D721Med (cell line): ENCODE measurements around the gene LRRN3.

Experiments used
- DNase-seq: peaks from one replicate; pipeline ENCODE4 v3.0.0; 2011; ENCODE audit warnings: low spot score; ENCODE audit not compliant: insufficient read length
- FAIRE-seq: peaks from 2 replicates; lab custom pipeline; 2011; peaks lifted over from hg19 to GRCh38; lab: Jason Lieb, UNC
- CTCF ChIP-seq: IDR thresholded peaks from 2 replicates; pipeline ENCODE4 v1.5.1; 2012; ENCODE audit warnings: mild to moderate bottlenecking, control low read depth; ENCODE audit not compliant: insufficient read depth; ENCODE audit errors: missing control alignments

The LRRN3 gene

GRCh38 chr7:111093496-111093895 is 2.6 kb downstream of the LRRN3 start:
- DNase-seq (no peak), FAIRE-seq (no peak)
- TF ChIP-seq CTCF: no peak

- FAIRE-seq: no peak
These were observed 3.5 kb downstream of the LRRN3 start for GRCh38 chr7:111094419-111094818.

DNA sequence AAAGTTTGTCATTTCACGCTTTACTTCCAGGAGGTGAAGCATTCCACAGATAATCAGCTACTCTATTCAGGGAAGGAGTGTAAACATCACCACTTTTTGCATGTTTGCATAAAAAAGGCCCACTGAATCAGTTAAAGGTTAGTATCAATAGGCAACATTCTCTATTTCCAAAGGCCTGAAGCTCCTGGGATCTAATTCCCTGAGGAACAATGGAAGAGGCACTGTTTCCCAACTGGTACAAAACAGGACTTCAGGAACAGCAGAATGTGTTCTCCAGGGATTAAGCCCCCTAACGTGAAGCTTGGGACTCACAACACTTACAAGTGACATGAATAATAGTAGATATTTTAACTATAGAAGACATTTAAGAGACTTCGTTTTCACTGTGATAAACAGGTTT is 6.1 kb downstream of the LRRN3 start:
- FAIRE-seq (no peak), DNase-seq (no peak)
- TF ChIP-seq CTCF: no peak

More at GRCh38 chr7:111094419-111094818, 3.5 kb downstream of the LRRN3 start:
- no peak for TF ChIP-seq CTCF
- DNase-seq: no peak

- peak; percentile 55 for FAIRE-seq
- DNase-seq: no peak
- peak; percentile 79 for TF ChIP-seq CTCF
These were observed 7.3 kb downstream of the LRRN3 start for GRCh38 chr7:111098011-111098925.

GRCh38 chr7:111098926-111099250 is 8.0 kb downstream of the LRRN3 start:
- no peak for TF ChIP-seq CTCF
- no peak for DNase-seq
- FAIRE-seq: no peak

DNA sequence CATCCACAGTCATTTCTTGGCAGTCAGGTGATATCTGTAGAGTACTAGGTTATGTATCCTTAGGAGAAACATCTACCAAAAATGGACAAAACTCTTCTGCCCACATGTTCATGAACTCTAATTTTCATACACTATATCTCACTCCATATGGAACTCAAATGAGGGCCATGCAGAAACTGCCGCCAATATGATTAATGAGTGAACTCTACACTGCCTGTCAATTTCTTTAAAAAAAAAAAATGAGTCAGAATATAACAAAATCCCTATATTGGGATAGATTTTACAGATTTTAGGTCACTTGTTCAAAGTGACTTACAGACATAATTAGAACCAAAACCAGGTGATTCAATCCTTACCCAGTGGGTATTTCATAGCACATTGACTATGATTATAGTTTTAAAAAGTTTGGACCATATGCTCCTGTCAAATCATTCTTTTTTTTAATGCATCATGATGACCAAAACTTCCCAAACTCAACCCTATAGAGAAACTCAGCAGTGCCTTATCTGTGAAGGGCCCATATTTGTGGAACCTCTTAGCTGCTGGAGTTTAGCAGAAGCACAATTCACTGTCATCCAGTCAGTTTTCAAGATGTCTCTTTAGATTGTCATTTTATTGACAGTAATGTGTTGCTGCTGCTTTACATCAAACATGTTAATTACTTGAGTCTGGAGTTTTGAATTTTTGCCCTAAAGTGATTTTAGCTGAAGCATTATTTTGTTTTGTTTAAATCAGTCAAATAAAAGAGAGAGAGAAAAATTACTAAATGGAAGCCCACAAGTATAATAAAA is 11.1 kb downstream of the LRRN3 start:
- TF ChIP-seq CTCF: no peak
- FAIRE-seq (no peak), DNase-seq (no peak)

DNA sequence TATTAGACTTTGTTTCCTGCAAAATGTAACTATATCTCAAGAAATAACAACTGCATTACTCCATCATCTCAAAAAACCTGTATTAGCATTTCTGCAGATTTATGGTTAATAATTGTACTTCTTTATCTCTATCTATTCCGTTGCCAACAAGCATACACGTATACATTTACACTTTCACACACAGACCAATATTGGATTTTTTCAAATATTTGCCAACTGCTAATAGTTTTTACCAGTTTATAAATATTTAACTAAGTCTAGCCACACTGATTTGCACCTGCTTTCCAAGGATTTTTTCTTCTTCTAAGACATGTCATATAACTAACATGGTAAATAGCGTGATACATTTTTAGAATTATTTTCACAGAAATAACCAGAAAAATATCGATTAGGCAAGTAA is 12.2 kb downstream of the LRRN3 start:
- no peak for FAIRE-seq
- no peak for TF ChIP-seq CTCF
- DNase-seq: no peak
